HG02870 (cell line): ENCODE results near the gene CEP164.
A peak's percentile ranks its signal among the peaks of the same experiment; 100 is the strongest.

Experiments used
- ATAC-seq: cut with Tn5 transposase; IDR thresholded peaks from one replicate; pipeline ENCODE4 v1.9.1; 2021; ENCODE audit warnings: mild to moderate bottlenecking, moderate library complexity; ENCODE audit not compliant: unreplicated experiment

Gene CEP164

GRCh38 chr11:117327567-117328374 is at the start of gene CEP164:
TSS of gene CEP164 (plus strand) at chr11:117327854. CDS start at chr11:117338587, 10,733 bp downstream.
- peak; percentile 94 for ATAC-seq

GRCh38 chr11:117278347-117278746 is 49.3 kb upstream of the CEP164 start:
- no peak for ATAC-seq

- ATAC-seq, result no peak
Measured at GRCh38 chr11:117279711-117280376, 47.8 kb upstream of the CEP164 start.

- no peak for ATAC-seq
Measured at GRCh38 chr11:117281159-117281558, 46.5 kb upstream of the CEP164 start.

- ATAC-seq, result no peak
Measured at GRCh38 chr11:117281869-117282268, 45.8 kb upstream of the CEP164 start.

- no peak for ATAC-seq
Measured at GRCh38 chr11:117282956-117283355, 44.7 kb upstream of the CEP164 start.

- no peak for ATAC-seq
Measured at GRCh38 chr11:117284053-117284452, 43.6 kb upstream of the CEP164 start.

- ATAC-seq, result no peak
Measured at GRCh38 chr11:117286588-117286987, 41.1 kb upstream of the CEP164 start.

- no peak for ATAC-seq
Measured at GRCh38 chr11:117287668-117288067, 40.0 kb upstream of the CEP164 start.

GRCh38 chr11:117289795-117290194 is 37.9 kb upstream of the CEP164 start:
- ATAC-seq, result no peak

GRCh38 chr11:117290809-117291396 is 36.8 kb upstream of the CEP164 start, which contains the start of gene BACE1-AS:
TSS of gene BACE1-AS (plus strand) at chr11:117291346.
- ATAC-seq, result no peak

- ATAC-seq, result no peak
Measured at GRCh38 chr11:117292616-117293015, 35.0 kb upstream of the CEP164 start.

- ATAC-seq, result no peak
Measured at GRCh38 chr11:117295438-117296137, 32.1 kb upstream of the CEP164 start.

GRCh38 chr11:117296881-117297280 is 30.8 kb upstream of the CEP164 start:
- no peak for ATAC-seq

- no peak for ATAC-seq
Measured at GRCh38 chr11:117298195-117298594, 29.5 kb upstream of the CEP164 start.

GRCh38 chr11:117299351-117300282 is 28.0 kb upstream of the CEP164 start:
- ATAC-seq, result no peak

GRCh38 chr11:117300283-117300663 is 27.4 kb upstream of the CEP164 start:
- no peak for ATAC-seq

- no peak for ATAC-seq
Measured at GRCh38 chr11:117300773-117301172, 26.9 kb upstream of the CEP164 start.

GRCh38 chr11:117302228-117302627 is 25.4 kb upstream of the CEP164 start:
- no peak for ATAC-seq

GRCh38 chr11:117303101-117303500 is 24.6 kb upstream of the CEP164 start:
- ATAC-seq, result no peak
